Fibroblast of lung (primary cell): ENCODE results near the gene ABR. TPM values are rescaled to one million over a fixed set of nuclear protein-coding genes. Genes with fewer than 3 reads are reported as not detected.

Experiments used
- DNase-seq, 2 donors: peaks; one replicate each; pipeline versions ENCODE4 v3.0.0 to v3.0.0-alpha.2; 2010; ENCODE audit warnings: low read depth in 2 of 2
- H2AFZ ChIP-seq: 2 replicates; pipeline ENCODE4 v1.5.1; 2012; ENCODE audit warnings: low read length, control low read depth, inconsistent platforms
- H3K27ac ChIP-seq: 2 replicates; pipeline ENCODE4 v1.5.1; 2011; ENCODE audit warnings: low read length, control low read depth; ENCODE audit not compliant: insufficient read depth
- H3K27me3 ChIP-seq: 2 replicates; pipeline ENCODE4 v1.5.1; 2011; ENCODE audit warnings: mild to moderate bottlenecking, low read length; ENCODE audit not compliant: control insufficient read depth, insufficient read depth
- H3K36me3 ChIP-seq: 2 replicates; pipeline ENCODE4 v1.5.1; 2011; ENCODE audit warnings: low read length; ENCODE audit not compliant: control insufficient read depth, insufficient read depth
- H3K4me1 ChIP-seq: 2 replicates; pipeline ENCODE4 v1.5.1; 2011; ENCODE audit warnings: low read length; ENCODE audit not compliant: control insufficient read depth, insufficient read depth; ENCODE audit errors: extremely low read depth
- H3K4me2 ChIP-seq: 2 replicates; pipeline ENCODE4 v1.5.1; 2011; ENCODE audit warnings: low read length, control low read depth; ENCODE audit not compliant: insufficient read depth; ENCODE audit errors: extremely low read depth
- H3K4me3 ChIP-seq, 4 experiments: fragments of 200-600 bp in 1 of 4; sonication (generic) in 1 of 4; replicated peaks in 1 of 4; 2 replicates each; pipeline ENCODE4 v1.5.1; 2011 to 2016; ENCODE audit warnings: low read length in 4 of 4, low read depth in 3 of 4, mild to moderate bottlenecking in 3 of 4, control low read depth in 2 of 4, inconsistent platforms in 1 of 4, mixed read lengths in 1 of 4; ENCODE audit not compliant: insufficient read depth in 1 of 4; ENCODE audit errors: control extremely low read depth in 1 of 4
- H3K79me2 ChIP-seq: 2 replicates; pipeline ENCODE4 v1.5.1; 2012; ENCODE audit warnings: mild to moderate bottlenecking, low read length, inconsistent platforms; ENCODE audit not compliant: control insufficient read depth, insufficient read depth
- H3K9ac ChIP-seq: 2 replicates; pipeline ENCODE4 v1.5.1; 2011; ENCODE audit warnings: mild to moderate bottlenecking, low read length, control low read depth; ENCODE audit not compliant: insufficient read depth
- H3K9me3 ChIP-seq: 2 replicates; pipeline ENCODE4 v1.5.1; 2012; ENCODE audit warnings: low read depth, low read length; ENCODE audit not compliant: control insufficient read depth, insufficient read depth
- H4K20me1 ChIP-seq: 2 replicates; pipeline ENCODE4 v1.5.1; 2011; ENCODE audit warnings: low read length; ENCODE audit not compliant: control insufficient read depth, insufficient read depth; ENCODE audit errors: extremely low read depth
- EZH2 ChIP-seq: IDR thresholded peaks from 2 replicates; pipeline ENCODE4 v1.5.1; 2012; ENCODE audit warnings: low read length, control low read depth, mild to moderate bottlenecking; ENCODE audit errors: missing control alignments
- polyA plus RNA-seq, 2 donors: library from polyadenylated mRNA; depleted of rRNA in 1 of 2; stranded (reverse) in 1 of 2; unstranded in 1 of 2; fragments of >200 nt; gene quantifications; 2 replicates each; pipeline ENCODE4 v1.2.1, GENCODE V29; 2011 to 2012; ENCODE audit warnings: missing spikeins in 1 of 2
- total RNA-seq: library from RNA; depleted of rRNA; stranded (reverse); fragments of >200 nt; gene quantifications from 2 replicates; pipeline ENCODE4 v1.2.1, GENCODE V29; 2014
- TF ChIP-seq, protein P1 (sequence below), 2 donors: IDR thresholded peaks in 1 of 2; conservative IDR thresholded peaks in 1 of 2; 1 replicate in 1 of 2; 2 replicates in 1 of 2; pipeline ENCODE4 v1.5.1; 2011 to 2012; ENCODE audit warnings: low read length in 2 of 2, control low read depth in 1 of 2, inconsistent platforms in 1 of 2, low read depth in 1 of 2, mild to moderate bottlenecking in 1 of 2

The ABR gene
- total and polyA plus RNA-seq, 2 donors (not counting 1 experiment from before 2014, with no cell fraction given), result 43.7 to 84.7 TPM

DNA sequence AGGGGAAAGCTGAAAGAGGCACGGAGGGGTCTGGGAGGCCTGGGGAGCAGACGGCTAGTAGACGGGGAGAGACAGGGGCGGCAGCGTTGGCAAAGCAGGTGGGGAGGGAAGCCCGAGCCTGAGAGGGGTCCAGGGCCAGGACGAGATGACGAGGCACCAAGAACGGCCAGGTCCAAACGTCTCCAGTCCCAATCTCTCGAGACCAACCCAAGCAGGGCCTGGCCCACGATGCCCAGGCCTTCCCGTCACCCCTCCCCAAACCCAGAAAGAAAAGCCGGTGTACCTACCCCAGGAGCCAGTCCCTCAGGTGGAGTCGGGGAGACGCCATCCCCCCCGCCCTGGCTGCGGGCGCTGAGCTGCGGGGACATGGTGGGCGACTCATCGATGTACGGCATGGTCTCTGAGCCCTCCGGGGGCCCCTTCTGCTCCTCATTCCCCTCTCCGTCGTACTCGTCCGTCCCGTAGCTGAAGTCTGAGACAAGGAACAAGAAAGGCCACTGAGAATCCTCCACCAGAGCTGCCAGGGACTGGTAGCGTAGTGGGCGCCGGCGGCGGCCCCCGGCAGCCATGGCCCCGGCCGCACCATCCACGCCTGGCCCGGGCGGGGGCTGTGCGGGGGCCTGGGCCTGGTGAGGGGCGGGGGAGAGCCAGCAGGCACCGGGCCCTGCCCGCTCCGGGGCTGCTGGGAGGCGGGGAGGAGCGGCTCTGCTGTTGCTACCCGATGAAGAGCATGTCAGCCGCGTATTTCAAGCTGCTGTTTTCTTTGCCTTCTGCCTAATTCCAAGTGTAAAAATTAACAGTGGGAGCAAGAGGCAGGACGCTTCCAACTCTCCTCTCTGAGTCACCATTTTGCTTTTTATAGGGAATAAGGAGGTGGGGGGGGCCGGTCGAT lies 54.6 kb downstream of the ABR start:
- no peak overlapping the region for H3K4me2 ChIP-seq
- H3K4me3 ChIP-seq, result no peak overlapping the region
- no peak overlapping the region for H3K9ac ChIP-seq
- DNase-seq, result peak in 1 of 2 donors; percentile 48
- H3K27me3 ChIP-seq, result no peaks in the 10 kb centered on the region
- no peak overlapping the region for H2AFZ ChIP-seq
- no peak overlapping the region for H3K27ac ChIP-seq
- no peaks in the 10 kb centered on the region for H3K36me3 ChIP-seq
- no peaks in the 10 kb centered on the region for H3K9me3 ChIP-seq
- TF ChIP-seq, protein P1, sequence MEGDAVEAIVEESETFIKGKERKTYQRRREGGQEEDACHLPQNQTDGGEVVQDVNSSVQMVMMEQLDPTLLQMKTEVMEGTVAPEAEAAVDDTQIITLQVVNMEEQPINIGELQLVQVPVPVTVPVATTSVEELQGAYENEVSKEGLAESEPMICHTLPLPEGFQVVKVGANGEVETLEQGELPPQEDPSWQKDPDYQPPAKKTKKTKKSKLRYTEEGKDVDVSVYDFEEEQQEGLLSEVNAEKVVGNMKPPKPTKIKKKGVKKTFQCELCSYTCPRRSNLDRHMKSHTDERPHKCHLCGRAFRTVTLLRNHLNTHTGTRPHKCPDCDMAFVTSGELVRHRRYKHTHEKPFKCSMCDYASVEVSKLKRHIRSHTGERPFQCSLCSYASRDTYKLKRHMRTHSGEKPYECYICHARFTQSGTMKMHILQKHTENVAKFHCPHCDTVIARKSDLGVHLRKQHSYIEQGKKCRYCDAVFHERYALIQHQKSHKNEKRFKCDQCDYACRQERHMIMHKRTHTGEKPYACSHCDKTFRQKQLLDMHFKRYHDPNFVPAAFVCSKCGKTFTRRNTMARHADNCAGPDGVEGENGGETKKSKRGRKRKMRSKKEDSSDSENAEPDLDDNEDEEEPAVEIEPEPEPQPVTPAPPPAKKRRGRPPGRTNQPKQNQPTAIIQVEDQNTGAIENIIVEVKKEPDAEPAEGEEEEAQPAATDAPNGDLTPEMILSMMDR (conservative IDR thresholded peaks at IDR 0.05 in 1 of 2, IDR thresholded peaks at IDR 0.05 in 1 of 2; ENCODE audit: low read depth in 1 of 2, low read length in 2 of 2), result no peak
- TF ChIP-seq EZH2, result no peak
- H3K79me2 ChIP-seq, result no peaks in the 10 kb centered on the region
- H4K20me1 ChIP-seq, result no peaks in the 10 kb centered on the region
- H3K4me1 ChIP-seq, result no peaks in the 10 kb centered on the region

DNA sequence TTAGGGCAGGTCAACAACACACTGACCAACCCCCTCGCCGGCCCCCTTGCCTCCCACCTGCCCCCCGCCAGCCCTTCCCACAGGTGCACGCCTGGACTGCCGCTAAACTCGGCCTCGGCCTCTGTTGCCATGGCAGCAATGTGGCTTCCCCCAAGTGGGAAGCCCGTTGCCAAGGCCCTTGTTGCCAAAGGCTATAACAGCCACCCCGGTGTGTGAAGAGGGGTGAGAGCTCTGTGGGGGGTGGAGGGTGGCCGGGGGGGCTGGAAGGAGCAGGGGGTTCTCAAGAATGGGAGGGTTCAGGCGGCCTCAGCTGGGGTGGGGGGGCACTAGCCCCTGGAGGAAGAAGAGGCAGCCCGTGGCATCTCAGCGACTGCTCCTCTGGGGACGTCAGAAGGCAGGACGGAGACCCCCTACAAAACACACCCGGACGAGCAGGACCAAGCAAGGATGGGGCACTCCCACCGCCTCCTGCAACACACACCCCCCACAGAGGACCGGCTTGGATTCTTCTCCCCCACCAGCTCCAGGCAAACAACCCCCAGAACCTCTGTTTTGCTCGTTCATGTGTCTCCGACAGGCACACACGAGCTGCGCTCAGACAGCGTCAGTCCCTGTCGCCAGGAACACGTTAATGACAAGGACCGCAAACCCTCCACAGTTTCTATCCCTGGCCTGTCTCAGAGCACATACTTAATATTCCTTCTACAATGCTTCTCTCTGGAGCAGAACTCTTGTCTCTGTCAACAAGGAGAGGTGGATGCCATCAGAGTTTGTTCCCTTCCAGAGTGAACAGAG lies 55.7 kb downstream of the ABR start:
- Histone ChIP-seq H3K79me2 (no peaks in the 10 kb centered on the region), H3K27me3 (peaks cover 2% of the 10 kb centered on the region), H3K4me1 (no peaks in the 10 kb centered on the region), H3K4me3 (no peak overlapping the region), H3K4me2 (no peak overlapping the region), H3K9ac (no peak overlapping the region), H4K20me1 (no peaks in the 10 kb centered on the region), H3K9me3 (no peaks in the 10 kb centered on the region), H3K27ac (no peak overlapping the region), H3K36me3 (no peaks in the 10 kb centered on the region), H2AFZ (no peak overlapping the region)
- DNase-seq, result no peak
- TF ChIP-seq, protein P1 (conservative IDR thresholded peaks at IDR 0.05 in 1 of 2, IDR thresholded peaks at IDR 0.05 in 1 of 2; ENCODE audit: low read depth in 1 of 2, low read length in 2 of 2), result no peak
- TF ChIP-seq EZH2, result no peak

- H3K4me2 ChIP-seq, result no peak overlapping the region
- H3K36me3 ChIP-seq, result no peaks in the 10 kb centered on the region
- peaks cover 2% of the 10 kb centered on the region for H3K27me3 ChIP-seq
- H4K20me1 ChIP-seq, result no peaks in the 10 kb centered on the region
- DNase-seq, result no peak
- no peak overlapping the region for H3K27ac ChIP-seq
- H3K79me2 ChIP-seq, result no peaks in the 10 kb centered on the region
- no peak overlapping the region for H3K4me3 ChIP-seq
- no peak overlapping the region for H2AFZ ChIP-seq
- no peak overlapping the region for H3K9ac ChIP-seq
- no peak for TF ChIP-seq EZH2
- no peaks in the 10 kb centered on the region for H3K4me1 ChIP-seq
- no peaks in the 10 kb centered on the region for H3K9me3 ChIP-seq
Observed at GRCh38 chr17:1123393-1123831, 56.4 kb downstream of the ABR start.
